ENCODE measurements around the gene TUBA3E.
A peak's percentile ranks its signal among the peaks of the same experiment; 100 is the strongest.
"Not testable (repeated sequence)": the region's sequence is repeated elsewhere in the genome, so short reads cannot be mapped to it uniquely, and the experiment has no call there.

Gene TUBA3E

DNA sequence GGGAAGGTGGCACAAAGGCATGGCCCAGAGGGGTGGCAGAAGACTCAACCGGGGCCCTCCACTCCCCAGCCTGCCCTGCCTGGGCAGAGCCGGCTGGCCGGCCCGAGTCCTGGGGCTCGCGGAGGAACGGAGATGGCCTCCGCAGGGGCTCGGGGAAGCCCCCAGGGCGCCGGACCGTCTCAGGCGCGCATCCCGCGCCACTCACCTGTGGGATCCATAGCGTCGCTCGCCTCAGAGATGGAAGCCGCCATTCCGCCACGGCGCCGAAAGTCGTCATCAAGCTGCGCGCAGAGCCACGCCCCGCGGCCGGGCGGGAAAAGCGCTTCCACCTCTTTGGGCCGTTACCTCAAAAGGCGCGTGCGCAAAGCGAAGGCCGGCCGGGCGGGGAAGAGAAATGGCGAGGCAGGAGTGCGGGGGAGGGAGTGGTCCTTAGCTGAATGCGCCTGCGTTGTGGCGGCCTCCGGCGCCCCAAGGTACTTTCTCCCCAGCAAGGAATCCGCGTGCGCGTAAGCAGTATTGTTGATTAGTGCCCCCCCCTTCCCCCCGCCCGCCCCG, 16.8 kb downstream of the TUBA3E start, which contains the start of gene SMPD4:
TSS of gene SMPD4 (minus strand) at position 278 of the 555 bp plus-strand sequence. CDS start 5,010 bp downstream, outside the sequence.
- Histone ChIP-seq H3K27ac (ENCODE audit: insufficient read depth in 1 of 2, low read depth in 1 of 2, low read length in 2 of 2, poor library complexity in 1 of 2, severe bottlenecking in 2 of 2) (peak within 1 kb of the TSS; percentile 70 to 91), H3K4me1 (ENCODE audit: control extremely low read depth in 1 of 4, control insufficient read depth in 4 of 4, insufficient read depth in 4 of 4, low read length in 3 of 4) (peaks cover 0 to 24% (median 23%) of the 10 kb centered on the region in 4 experiments), H3K36me3 (ENCODE audit: control insufficient read depth in 4 of 4, insufficient read depth in 4 of 4, low read length in 3 of 4) (peaks cover 3 to 13% (median 5%) of the 10 kb centered on the region in 4 experiments), H3K4me3 (ENCODE audit: control insufficient read depth in 1 of 7, extremely low read depth in 1 of 7, insufficient read depth in 4 of 7, low read depth in 2 of 7, low read length in 6 of 7) (peak within 1 kb of the TSS; percentile 74 to 99 (median 94)), H3K9me3 (ENCODE audit: control extremely low read depth in 1 of 5, control insufficient read depth in 4 of 5, insufficient read depth in 2 of 5, low read depth in 1 of 5, low read length in 4 of 5) (no peaks in the 10 kb centered on the region), H3K27me3 (replicated peaks in 2 of 5; ENCODE audit: control insufficient read depth in 4 of 5, insufficient read depth in 5 of 5, low read length in 4 of 5) (no peaks in the 10 kb centered on the region)
- ChIA-PET CTCF (no interaction called here), POLR2A (interaction anchor here (1.2 kb wide), 1 partner anchor 161 kb away, joined by 4 read pairs; the partner anchor contains the start of gene IMP4)
- WGBS (ENCODE audit: insufficient coverage), result 0% methylated on average over 29 of the region's 55 CpGs
- DNase-seq, result peak; percentile 95 to 97 (median 97)

DNA sequence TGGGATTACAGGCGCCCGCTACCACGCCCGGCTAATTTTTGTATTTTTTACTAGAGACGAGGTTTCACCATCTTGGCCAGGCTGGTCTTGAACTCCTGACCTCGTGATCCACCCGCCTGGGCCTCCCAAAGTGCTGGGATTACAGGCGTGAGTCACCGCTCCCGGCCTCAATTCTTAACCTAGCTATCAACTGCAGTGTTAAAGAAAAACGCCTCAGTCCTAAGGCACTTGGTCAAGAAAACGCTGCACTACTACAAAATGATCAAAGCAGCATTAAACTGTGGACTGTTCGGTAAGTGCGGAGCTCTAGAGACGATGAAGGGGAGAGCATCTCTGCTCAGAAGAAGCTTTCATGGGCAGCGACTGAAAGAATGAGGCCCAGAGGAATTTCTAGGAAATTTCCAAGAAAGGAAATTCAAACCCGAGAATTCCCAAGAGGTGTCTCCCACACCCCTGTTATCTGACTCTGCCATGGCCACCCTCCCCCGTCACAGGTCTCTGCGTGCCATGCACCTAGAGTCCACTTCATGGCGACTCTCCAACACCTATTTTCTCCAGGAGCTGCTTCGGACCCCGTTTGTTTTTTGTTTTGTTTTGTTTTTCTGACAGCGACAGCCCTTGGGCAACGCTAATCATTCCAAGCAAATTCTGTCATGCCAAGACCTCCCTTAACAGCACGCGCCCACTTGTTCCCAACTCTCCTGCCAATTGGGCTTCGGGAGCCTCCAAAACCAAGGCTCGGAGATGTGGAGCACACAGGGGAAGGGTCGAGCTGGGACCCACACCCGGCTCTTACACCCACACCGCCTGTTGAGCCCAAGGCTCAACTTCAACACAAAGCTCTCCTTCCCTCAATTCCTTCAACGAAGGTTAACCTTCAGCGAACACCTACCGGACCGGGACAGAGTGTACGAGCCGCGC, 17.6 kb downstream of the TUBA3E start:
- H3K27me3 ChIP-seq (replicated peaks in 2 of 5; ENCODE audit: control insufficient read depth in 4 of 5, insufficient read depth in 5 of 5, low read length in 4 of 5); H3K9me3 ChIP-seq (ENCODE audit: control extremely low read depth in 1 of 5, control insufficient read depth in 4 of 5, insufficient read depth in 2 of 5, low read depth in 1 of 5, low read length in 4 of 5); CTCF ChIA-PET; H3K36me3 ChIP-seq (ENCODE audit: control insufficient read depth in 4 of 4, insufficient read depth in 4 of 4, low read length in 3 of 4); DNase-seq: not testable (repeated sequence)
- POLR2A ChIA-PET, result interaction anchor here (1.2 kb wide), 1 partner anchor 162 kb away, joined by 4 read pairs; the partner anchor contains the start of gene IMP4
- Histone ChIP-seq H3K27ac (ENCODE audit: insufficient read depth in 1 of 2, low read depth in 1 of 2, low read length in 2 of 2, poor library complexity in 1 of 2, severe bottlenecking in 2 of 2) (peak overlapping the region; percentile 70 to 91), H3K4me1 (ENCODE audit: control extremely low read depth in 1 of 4, control insufficient read depth in 4 of 4, insufficient read depth in 4 of 4, low read length in 3 of 4) (peaks cover 0 to 24% (median 23%) of the 10 kb centered on the region in 4 experiments), H3K4me3 (ENCODE audit: control insufficient read depth in 1 of 7, extremely low read depth in 1 of 7, insufficient read depth in 4 of 7, low read depth in 2 of 7, low read length in 6 of 7) (peak overlapping the region; percentile 74 to 99 (median 94))
- WGBS (ENCODE audit: insufficient coverage), result 39% methylated on average over 30 of the region's 38 CpGs

DNA sequence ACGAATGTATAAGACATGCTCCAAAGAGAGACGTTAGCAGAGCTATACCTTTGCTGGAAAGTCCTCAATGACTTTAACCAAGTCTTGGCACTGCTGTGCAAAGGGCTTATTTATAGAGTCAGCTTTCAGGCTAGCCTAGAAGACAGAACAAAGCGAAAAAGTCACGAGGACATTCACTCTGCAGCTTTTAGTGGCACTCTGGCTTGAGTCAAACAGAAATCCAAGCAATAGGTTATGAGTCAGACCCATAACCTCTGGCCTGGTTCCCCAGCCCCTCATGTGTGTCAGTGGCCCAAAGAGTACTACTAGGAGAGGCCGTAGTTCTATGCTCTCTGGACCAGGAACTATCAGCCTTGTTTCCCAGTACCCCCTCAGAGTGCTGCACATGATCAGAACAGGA, 23.4 kb downstream of the TUBA3E start:
- H3K27ac ChIP-seq (ENCODE audit: insufficient read depth in 1 of 2, low read depth in 1 of 2, low read length in 2 of 2, poor library complexity in 1 of 2, severe bottlenecking in 2 of 2); DNase-seq; H3K27me3 ChIP-seq (replicated peaks in 2 of 5; ENCODE audit: control insufficient read depth in 4 of 5, insufficient read depth in 5 of 5, low read length in 4 of 5); CTCF ChIA-PET; H3K4me3 ChIP-seq (ENCODE audit: control insufficient read depth in 1 of 7, extremely low read depth in 1 of 7, insufficient read depth in 4 of 7, low read depth in 2 of 7, low read length in 6 of 7); H3K9me3 ChIP-seq (ENCODE audit: control extremely low read depth in 1 of 5, control insufficient read depth in 4 of 5, insufficient read depth in 2 of 5, low read depth in 1 of 5, low read length in 4 of 5); H3K4me1 ChIP-seq (ENCODE audit: control extremely low read depth in 1 of 4, control insufficient read depth in 4 of 4, insufficient read depth in 4 of 4, low read length in 3 of 4); POLR2A ChIA-PET: not testable (repeated sequence)
- 98% methylated on average over 4 of the region's 5 CpGs for WGBS (ENCODE audit: insufficient coverage)
- H3K36me3 ChIP-seq (ENCODE audit: control insufficient read depth in 4 of 4, insufficient read depth in 4 of 4, low read length in 3 of 4), result peaks cover 0 to 39% (median 20%) of the 10 kb centered on the region in 4 experiments

DNA sequence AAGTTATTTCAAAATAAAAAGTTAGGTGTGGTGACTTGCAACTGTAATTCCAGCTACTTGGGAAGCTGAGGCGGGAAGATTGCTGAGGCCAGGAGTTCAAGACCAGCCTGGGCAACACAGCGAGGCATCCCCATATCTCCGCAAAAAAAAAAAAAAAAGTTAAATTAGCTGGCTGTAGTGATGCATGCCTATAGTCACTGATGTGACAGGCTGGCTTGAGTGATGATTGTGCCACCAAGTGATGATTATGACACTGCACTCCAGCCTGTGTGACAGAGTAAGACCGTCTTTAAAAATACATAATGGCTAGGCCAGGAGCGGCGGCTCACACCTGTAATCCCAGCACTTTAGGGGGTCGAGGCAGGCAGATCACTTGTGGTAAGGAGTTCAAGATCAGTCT, 28.3 kb downstream of the TUBA3E start:
- Histone ChIP-seq H3K36me3 (ENCODE audit: control insufficient read depth in 4 of 4, insufficient read depth in 4 of 4, low read length in 3 of 4) (peaks cover 4 to 70% (median 42%) of the 10 kb centered on the region in 4 experiments), H3K4me3 (ENCODE audit: control insufficient read depth in 1 of 7, extremely low read depth in 1 of 7, insufficient read depth in 4 of 7, low read depth in 2 of 7, low read length in 6 of 7) (no peak overlapping the region), H3K27ac (ENCODE audit: insufficient read depth in 1 of 2, low read depth in 1 of 2, low read length in 2 of 2, poor library complexity in 1 of 2, severe bottlenecking in 2 of 2) (no peak overlapping the region), H3K4me1 (ENCODE audit: control extremely low read depth in 1 of 4, control insufficient read depth in 4 of 4, insufficient read depth in 4 of 4, low read length in 3 of 4) (no peaks in the 10 kb centered on the region), H3K9me3 (ENCODE audit: control extremely low read depth in 1 of 5, control insufficient read depth in 4 of 5, insufficient read depth in 2 of 5, low read depth in 1 of 5, low read length in 4 of 5) (no peaks in the 10 kb centered on the region), H3K27me3 (replicated peaks in 2 of 5; ENCODE audit: control insufficient read depth in 4 of 5, insufficient read depth in 5 of 5, low read length in 4 of 5) (no peaks in the 10 kb centered on the region)
- DNase-seq, result no peak
- ChIA-PET POLR2A (no interaction called here), CTCF (interaction anchor here (0.9 kb wide), 1 partner anchor 11 kb away, joined by 4 read pairs; no protein-coding TSS in a partner anchor)
- WGBS (ENCODE audit: insufficient coverage), result 100% methylated on average over 4 of the region's 7 CpGs

DNA sequence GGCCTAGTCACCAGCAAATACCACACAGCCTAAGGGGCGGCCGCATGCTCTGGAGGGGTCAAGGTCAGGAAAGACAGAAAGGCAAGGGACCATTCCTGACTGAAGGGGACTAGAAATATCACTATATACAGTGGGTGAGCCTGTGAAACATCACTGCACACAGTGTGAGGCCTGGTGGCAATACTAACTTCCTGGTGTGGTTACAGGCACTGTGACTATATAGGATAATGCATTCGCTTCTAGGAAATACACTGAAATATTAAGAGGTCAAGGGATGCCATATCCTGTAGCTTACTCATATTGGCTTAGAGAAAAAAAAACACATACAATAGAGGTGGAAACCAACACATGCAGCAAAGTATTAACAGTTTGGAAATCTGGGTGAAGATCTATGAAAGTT, 29.1 kb downstream of the TUBA3E start:
- H3K27ac ChIP-seq (ENCODE audit: insufficient read depth in 1 of 2, low read depth in 1 of 2, low read length in 2 of 2, poor library complexity in 1 of 2, severe bottlenecking in 2 of 2); DNase-seq; POLR2A ChIA-PET; H3K4me3 ChIP-seq (ENCODE audit: control insufficient read depth in 1 of 7, extremely low read depth in 1 of 7, insufficient read depth in 4 of 7, low read depth in 2 of 7, low read length in 6 of 7); H3K9me3 ChIP-seq (ENCODE audit: control extremely low read depth in 1 of 5, control insufficient read depth in 4 of 5, insufficient read depth in 2 of 5, low read depth in 1 of 5, low read length in 4 of 5); H3K27me3 ChIP-seq (replicated peaks in 2 of 5; ENCODE audit: control insufficient read depth in 4 of 5, insufficient read depth in 5 of 5, low read length in 4 of 5); H3K4me1 ChIP-seq (ENCODE audit: control extremely low read depth in 1 of 4, control insufficient read depth in 4 of 4, insufficient read depth in 4 of 4, low read length in 3 of 4): not testable (repeated sequence)
- CTCF ChIA-PET, result interaction anchor here (0.9 kb wide), 1 partner anchor 10 kb away, joined by 4 read pairs; no protein-coding TSS in a partner anchor
- peaks cover 10 to 68% (median 46%) of the 10 kb centered on the region in 4 experiments for H3K36me3 ChIP-seq (ENCODE audit: control insufficient read depth in 4 of 4, insufficient read depth in 4 of 4, low read length in 3 of 4)
- WGBS (ENCODE audit: insufficient coverage), result no CpG with 5 or more reads among the region's 3 CpGs

DNA sequence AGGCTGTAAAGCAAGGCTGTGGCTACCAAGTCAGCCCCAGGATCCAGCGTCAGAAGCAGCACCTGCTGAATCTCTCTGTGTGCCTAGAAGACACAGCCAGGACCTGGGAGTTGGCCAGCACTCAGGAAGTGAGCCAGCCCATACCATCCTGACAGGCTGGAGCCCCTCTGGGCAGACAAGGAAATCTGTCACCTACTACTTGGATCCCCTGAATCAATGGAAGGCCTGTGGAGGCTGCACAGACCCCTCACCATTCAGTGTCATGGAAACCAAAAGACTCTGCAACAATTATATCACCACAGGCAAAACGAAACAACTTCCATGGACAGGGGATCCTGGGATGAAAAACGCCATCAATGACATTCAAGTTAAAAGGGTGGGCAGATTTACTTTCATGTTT, 31.6 kb downstream of the TUBA3E start:
- POLR2A ChIA-PET; H3K9me3 ChIP-seq (ENCODE audit: control extremely low read depth in 1 of 5, control insufficient read depth in 4 of 5, insufficient read depth in 2 of 5, low read depth in 1 of 5, low read length in 4 of 5); H3K4me3 ChIP-seq (ENCODE audit: control insufficient read depth in 1 of 7, extremely low read depth in 1 of 7, insufficient read depth in 4 of 7, low read depth in 2 of 7, low read length in 6 of 7); H3K4me1 ChIP-seq (ENCODE audit: control extremely low read depth in 1 of 4, control insufficient read depth in 4 of 4, insufficient read depth in 4 of 4, low read length in 3 of 4); CTCF ChIA-PET; H3K27ac ChIP-seq (ENCODE audit: insufficient read depth in 1 of 2, low read depth in 1 of 2, low read length in 2 of 2, poor library complexity in 1 of 2, severe bottlenecking in 2 of 2); H3K27me3 ChIP-seq (replicated peaks in 2 of 5; ENCODE audit: control insufficient read depth in 4 of 5, insufficient read depth in 5 of 5, low read length in 4 of 5); DNase-seq: not testable (repeated sequence)
- H3K36me3 ChIP-seq (ENCODE audit: control insufficient read depth in 4 of 4, insufficient read depth in 4 of 4, low read length in 3 of 4), result peaks cover 10 to 67% (median 47%) of the 10 kb centered on the region in 4 experiments
- WGBS (ENCODE audit: insufficient coverage), result 80% methylated on average over 1 of the region's 3 CpGs

Data from common myeloid progenitor, CD34-positive (primary cell).